GM18508 (cell line): Measurements from ENCODE around the gene CITED1.

Source experiments
- ATAC-seq: cut with Tn5 transposase; IDR thresholded peaks from one replicate; pipeline ENCODE4 v1.9.1; 2021; ENCODE audit warnings: moderate number of reproducible peaks; ENCODE audit not compliant: insufficient read depth, unreplicated experiment

The CITED1 gene

DNA sequence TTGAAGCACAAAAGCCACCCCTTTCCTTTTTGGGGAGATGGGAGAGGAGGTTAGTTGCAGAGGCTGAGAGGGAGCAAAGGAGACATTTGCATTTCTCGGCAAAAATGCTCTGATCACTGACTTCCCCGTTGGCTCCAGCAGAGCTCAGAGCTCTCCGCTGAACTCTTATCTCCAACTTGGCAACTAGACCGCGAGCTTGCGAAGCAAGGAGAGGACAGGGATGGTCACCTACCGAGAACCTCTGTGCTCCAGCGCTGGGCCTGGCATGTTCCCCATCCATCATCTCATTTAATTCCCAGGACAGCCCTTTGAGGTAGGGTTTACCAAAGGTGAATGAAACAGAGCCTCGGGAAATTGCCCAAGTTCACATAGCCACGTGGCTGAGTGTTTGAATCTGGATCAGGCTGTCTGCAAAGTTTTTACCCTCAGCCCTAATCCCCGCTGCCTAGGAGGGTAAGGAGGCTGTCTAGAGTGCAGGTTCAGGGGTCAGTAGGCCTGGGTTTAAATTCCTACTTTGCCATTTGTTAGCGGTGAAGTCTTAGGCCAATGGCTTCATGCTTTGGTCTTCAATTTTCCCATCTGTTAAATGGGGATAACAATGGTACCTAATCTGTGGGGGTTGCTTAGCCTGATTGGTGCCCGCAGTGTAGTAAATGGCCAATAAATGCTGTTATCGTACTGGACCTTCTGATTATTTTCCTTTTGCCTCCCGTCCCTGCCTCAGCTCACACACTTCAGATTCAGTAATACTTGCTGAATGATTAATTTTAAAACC lies 3.8 kb upstream of the CITED1 start:
- ATAC-seq = no peak

DNA sequence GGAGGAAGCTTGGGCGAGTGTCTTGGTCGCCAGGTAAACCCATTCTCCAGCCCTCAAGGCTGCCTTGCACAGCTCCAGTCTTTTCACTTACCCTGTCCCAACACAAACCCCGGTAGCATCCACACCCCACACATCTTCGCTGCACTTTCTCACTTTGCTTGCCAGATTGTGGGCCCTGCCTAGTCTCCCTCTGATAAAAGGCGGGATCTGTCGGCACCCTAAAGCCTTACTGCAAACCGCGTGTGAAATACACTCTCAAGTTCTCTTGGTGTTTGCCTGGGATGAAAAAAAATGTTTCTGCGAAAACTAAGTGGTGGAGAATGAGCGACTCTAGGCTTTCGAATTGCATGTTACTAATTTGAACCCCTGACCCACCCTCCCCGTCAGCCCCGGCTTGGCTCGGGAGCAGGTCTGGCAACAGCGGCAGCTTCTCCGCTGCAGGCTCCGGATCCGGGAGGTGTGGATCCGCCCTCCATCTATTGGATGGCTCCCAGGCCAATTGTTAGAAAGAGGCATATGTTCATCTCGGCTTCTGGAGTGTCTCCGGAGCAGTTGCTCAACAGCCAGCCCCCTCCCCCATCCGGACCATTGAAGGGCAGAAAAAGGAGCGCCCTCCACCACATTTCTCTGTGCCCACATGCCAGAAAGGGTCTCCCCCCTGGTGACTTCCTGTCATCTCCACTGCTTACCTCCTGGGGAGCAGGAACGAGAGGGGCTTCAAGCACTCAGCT lies 3.0 kb upstream of the CITED1 start:
- ATAC-seq = no peak

DNA sequence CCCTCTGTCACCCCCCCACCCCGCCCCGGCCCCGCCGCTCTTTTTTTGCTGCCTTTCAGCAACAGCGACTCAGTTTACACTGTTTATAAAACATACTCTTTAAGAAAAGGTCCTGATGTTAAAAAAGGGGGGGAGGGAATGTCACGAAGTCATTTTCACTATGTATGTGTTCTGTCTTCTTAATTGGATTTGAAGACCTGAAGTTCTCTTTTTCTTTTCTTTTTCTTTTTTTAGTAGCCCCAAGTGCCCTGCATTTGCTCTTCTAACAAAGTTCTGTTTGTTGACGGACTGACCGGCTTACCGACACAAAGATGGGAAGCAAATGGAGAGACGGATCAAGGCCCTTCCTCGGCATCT lies 2.5 kb upstream of the CITED1 start:
- no peak for ATAC-seq

DNA sequence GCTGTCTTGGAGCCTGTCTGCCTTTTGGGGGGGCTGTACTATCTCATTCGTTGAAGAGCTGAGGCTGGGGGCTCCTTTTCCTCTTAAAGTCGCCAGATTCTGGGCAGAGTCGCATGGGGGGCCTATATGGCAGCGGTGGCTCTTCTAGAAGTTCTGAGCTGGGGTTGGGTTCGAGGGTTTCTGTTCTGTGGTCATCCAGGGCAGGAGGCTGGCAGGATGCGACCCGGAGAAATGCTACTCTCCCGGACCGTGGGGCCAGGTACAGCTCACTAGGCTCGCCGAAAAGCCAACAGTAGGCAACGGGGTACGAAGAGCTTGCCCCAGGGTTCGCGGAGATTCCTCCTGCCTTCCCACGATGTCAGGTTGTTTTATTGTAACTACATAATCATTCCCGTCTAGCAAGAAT lies 1.9 kb upstream of the CITED1 start:
- no peak for ATAC-seq

DNA sequence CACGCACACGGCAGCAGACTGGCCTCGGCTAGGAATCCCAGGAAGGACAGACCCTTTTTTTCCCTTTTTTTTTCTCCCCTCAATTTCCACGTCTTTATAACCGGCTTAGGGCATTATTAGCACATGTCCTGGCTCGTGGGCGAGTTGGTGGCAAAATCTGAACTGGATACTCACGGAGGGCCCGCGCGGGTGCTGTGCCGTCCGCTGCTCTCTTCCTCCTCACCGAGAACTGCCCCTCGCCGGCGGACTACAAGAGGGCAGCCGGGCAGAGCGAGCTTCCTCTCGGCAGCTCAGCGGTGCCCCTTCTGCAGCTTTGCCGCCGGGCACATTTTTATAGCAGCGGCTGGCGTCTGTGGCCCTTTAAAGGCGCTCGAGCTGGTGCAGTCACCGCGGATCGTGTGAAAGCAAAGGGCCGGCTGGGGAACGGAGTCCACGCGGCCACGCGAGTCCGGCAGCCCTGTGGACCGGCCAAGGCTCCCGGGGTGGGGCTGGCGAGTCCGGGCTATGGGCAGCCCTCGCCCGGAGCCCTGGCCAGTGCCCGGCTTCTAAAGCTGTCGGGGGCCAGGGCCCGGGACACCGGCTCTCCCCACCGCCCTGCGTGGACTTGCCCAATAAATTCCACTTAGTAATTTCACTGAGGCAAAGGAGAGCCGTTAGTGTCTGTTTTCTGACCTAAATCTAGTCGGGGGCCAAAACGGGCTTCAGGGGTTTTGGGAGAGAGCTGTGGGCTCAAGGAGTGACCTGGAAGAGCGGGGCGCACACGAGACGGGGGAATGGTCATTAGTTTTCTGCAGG lies 1.3 kb upstream of the CITED1 start:
- no peak for ATAC-seq

DNA sequence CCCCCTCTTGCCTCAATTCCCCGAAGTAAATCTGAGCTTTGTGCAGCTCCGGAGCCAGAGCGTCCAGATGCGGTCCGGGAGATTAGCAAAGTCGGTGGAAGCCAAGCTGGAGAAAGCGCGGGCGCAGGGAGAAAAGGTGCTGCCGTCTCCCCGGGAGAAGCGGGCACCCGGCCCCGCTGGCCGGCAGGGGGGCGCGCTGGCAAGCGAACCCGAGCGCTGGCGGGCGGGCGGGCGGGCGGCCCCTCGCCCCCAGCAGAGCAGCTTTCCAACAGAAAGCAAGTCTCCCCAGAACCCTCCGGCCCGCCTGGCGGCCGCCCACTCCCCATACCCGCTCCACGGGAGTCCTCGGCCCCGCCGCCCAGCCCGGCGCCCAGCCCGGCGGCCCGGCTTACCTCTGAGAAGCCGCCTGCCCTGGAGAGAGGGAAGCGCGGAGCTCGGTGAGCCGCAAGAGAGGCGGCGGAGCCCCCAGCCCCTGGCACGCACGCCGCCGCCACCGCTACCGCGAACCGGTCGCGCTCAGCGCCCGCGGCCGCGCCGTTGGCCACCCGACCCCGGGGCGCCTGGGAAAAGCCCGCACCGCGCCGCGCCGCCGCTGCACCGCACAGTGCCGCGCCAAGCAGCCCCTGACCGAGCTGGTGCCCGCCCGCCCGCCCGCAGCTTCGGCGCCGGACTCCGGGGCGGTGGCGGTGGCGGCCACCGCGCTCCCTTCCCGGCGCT lies 529 bp upstream of the CITED1 start:
- ATAC-seq = no peak

DNA sequence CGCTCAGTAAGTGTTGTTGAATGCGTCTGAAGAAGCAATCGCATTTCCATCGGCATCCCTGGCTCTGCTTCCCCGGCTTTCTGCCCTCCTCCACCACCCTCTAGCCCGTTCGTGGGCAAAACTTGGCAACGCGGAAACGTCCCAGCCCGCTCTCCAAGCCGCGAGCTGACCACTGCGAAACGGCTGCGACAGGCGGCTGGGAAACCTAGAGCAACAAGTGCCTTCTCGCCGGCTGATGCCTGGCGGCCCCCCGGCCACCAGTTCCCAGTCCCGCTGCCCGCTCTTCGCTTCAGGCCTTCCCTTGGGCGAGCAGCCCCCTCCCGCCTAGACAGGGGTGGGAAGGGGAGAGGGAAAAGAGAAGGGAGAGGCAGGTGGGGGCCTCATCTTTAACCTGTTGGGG lies 837 bp downstream of the CITED1 start:
- ATAC-seq = no peak

DNA sequence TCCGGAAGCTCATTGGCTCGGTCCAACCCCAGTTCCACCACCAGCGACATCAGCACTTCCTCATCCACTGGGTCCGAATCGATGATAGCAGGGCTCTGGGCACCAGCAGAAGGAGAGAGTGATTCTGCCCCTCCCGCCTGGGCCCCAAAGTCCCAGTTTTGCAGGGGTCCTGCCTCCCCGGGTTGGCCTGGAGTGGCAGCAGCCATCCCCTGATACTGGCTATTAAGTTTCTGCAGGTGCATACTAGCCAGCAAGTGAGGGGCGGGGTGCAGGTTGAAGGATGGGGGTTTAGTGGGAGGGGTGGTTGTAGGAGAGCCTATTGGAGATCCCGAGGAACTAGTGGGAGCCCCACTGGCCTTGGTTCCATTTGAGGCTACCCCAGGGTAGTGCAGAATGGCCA lies 3.9 kb downstream of the CITED1 start:
- ATAC-seq = no peak

DNA sequence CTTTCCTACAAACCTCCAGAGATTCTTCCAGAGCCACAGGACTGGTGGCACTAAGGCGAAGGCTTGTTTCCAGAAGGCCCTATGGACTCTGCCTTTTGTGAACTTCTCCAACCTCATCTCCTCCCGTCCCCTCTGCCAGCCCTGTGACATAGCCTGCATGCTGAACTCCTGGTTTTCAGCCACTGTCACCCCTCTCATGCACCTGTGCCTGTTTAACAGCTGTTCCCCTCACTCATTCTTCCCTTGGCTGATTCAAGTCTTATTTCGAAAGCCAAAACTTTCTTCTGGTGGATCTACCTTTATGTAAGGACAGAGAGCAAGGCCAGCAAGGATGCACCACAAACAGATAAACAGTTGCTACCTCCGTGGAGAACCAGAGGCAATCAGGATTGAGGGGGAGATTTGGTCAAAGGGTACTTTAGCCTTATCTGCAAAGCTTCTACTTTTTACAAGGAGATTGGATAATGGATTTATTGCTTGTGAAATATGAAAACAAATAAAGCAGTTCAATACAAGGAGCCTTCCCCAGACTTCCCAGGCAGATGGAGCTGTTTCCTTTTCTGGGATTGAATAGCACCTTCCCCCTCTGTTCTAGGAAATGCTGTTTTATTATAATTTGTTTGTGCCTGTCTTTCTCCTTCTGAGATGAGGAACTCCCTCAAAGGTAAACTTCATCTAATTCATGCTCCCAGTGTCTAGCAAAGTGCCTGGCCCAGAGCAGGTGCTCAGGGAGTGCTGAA lies 5.7 kb downstream of the CITED1 start:
- ATAC-seq = no peak

DNA sequence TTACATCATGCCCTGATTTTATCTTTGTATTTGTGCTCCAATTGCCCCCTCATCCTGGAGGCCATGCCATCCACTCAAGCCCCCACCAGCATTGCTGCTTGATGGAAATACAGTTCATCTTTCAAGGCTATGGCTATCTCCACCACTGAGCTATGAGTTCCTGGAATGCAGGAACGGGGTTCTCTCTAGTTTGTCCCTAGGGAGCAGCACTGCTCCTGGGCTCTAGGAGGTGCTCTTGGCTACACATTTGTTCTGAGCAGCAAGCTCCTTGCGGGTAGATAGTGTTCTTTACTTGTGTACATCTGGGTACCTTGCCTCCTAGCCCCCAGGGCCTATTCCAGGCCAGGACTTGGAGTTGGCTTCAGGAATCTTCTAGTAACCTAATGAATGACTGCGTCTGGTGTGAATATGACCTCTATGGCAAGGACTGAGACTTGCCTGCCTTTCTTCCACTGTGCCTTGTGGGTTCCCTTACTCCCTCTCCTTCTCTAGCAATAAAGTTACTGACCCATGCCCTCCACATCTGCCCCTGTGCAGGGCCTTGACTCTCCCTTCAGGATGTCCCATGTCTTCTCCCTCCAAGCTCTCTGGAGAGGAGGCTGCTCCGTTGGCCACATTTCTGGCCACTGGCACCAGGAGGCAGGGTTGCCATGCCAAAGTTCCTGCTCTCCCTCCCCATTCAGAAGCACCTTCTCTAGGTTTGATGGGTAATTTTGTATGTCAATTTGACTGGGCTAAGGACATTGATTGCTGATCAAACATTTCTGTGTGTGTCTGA lies 7.6 kb downstream of the CITED1 start:
- no peak for ATAC-seq

DNA sequence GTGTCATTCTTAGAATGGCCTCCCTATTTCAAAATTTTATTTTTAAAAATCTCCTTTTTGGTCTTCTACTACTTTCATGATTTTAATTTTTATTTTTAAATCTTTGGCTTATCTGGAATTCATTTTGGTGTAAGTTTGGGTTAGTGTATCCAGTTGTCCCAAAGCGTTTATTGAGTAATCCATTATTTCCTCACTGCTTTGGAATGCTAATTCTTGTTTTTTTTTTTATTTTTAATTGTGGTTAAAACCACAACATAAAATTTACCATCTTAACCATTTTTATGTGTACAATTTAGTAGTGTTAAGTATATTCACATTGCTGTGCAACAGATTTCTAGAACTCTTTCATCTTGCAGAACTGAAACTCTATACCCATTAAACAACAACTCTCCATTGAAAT lies 8.7 kb downstream of the CITED1 start:
- no peak for ATAC-seq

DNA sequence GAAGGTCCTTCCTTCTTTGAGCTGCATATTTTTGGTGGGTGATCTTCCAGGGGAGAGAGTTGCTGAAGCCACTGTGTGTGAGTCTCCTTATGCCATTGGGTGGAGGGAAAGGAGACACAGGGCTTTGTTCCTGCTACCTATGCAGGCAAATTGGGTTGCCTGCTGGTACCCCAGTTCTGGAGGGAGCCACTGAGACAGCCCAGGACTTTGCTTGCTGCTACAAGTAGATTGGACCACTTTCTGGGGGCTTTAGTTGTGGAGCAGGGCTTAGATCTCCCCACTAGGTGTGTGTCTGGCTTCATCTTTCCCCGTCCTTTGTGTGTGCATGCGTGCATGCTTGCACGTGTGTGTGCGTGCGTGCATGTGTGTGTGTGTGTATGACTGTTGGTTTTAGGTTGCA lies 10.0 kb downstream of the CITED1 start:
- no peak for ATAC-seq

DNA sequence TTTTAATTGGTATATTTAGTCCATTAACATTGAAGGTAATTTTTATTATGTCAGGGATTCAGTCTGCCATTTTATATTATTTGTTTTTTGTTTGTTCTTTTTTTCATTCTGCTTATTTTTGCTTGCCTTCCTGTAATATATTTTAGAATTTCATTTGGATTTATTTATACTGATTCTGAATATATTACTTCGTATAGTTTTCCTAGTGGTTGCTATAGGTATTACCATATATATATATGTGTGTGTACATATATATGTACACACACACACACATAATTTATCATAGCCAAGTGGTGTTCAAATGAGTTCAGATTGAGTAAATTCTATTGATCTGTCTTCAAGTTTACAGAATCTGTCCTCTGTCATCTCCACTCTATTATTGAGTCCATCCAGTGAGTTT lies 11.2 kb downstream of the CITED1 start:
- ATAC-seq = no peak

DNA sequence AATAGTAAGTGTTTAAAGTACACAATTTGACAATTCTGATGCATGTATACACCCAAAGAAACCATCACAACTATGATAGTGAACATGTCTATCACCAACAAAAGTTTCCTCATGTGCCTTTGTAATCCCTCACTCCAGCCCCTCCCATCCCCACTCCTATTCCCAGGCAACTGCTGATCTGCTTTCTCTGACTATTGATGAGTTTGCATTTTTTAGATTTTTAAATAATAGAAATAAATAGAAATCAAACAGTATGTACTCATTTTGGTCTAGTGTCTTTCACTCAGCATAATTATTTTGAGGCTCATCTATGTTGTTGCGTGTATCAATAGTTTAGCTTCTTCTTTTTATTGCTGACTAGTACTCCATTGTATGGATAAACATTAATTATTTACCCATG lies 23.4 kb downstream of the CITED1 start:
- no peak for ATAC-seq

DNA sequence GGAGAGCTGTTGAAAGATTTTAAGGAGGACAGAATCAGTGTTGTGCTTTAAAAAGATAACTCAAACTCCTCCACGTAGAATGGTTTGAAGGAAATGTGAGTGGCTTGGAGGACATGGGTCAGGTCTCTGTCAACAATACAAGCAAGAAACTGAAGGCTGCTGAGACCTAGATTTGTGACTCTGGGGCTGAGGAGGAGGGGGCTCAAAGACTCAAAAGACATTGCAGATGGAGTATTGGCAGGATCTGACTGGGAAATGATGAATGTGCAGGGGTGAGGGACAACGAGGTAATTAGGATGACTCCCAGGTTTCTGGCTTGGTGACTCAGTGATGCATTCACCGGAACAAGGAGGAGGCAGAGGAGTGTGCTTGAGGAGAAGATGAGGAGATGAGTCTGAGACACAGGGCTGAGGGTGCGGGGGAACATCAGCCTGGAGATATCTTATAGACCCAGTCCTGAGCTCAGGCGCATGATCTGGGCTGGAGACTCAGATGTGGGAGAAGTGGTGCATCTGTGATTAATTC lies 25.3 kb downstream of the CITED1 start:
- no peak for ATAC-seq

DNA sequence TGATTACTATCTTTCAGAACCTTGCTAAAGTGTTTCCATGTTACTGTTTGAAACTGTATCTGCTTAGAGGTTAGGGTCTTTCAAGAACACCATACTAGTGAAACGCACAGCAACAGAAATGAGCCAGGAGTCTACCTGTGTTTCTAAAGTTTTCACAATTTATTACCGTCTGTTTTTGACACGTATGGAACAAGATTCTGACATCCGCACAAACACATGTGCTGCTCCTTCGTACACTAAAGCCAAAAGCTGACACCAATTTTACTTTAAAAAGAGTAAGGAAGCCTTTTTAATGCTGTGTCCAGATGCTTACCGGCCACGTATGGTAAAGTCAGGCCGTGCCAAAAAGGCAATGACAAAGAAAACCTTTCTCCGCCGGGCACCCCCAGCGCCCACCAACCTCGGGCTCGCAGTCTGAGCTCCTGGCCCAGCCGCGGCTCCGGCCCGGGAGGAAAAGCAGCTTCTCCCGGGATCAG lies 29.2 kb downstream of the CITED1 start:
- ATAC-seq = no peak

DNA sequence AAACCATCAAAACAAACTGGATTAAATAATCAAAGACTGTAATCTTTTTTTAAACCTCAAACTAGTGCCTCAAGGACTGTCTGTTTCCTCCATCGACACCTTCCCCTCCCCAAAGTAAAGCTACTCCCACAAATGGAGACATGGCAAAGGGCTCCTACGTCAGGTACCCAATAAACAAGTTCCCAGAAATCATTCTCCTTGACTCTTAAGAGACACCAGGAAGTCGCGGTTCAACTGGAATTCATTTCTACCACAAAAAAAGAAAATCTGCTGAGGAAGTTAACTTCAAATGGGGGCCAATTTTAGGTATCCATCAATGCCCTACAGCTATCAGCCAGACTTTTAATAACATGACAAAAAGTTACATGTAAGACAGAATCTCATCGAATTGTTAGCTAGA lies 31.2 kb downstream of the CITED1 start:
- no peak for ATAC-seq

DNA sequence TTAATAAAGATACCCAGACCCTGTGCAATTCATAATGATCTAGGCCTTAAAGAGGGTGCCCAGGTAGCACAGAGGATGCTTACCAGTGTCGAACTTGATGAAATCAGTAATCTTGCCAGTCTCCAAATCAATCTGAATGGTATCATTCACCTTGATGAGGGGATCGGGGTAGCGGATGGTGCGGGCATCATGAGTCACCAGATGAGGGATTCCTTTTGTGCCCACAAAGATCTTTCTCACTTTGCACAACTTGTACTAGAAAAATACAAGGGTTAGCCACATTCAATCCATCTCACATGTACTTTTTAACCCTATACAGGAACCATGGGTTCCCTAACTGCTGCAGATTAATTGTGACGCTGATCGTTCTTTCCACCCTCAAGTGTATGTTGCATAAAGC lies 32.0 kb downstream of the CITED1 start:
- ATAC-seq = no peak

DNA sequence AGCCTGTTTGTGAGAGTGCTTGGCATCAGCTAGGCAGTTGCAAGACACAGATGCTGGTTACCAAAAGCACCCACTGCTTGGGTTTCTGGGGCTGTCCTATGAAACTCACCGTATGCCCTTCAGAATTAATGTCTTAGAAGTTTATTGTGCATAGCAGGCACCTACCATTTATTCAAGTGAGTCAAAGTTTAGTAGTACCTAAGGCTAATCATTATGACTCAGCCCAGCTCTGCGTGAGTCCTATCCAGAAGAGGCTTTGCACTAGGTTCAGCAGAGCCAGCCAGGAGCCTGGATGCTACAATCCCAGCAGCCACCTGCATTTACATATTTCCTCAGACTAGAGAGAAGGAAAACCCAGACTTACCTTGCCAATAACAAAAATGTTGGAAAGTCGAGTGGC lies 32.8 kb downstream of the CITED1 start:
- no peak for ATAC-seq
